Mucosa of gallbladder (tissue), 1 donor: ENCODE data around the gene VAC14. TPM values are rescaled to one million over a fixed set of nuclear protein-coding genes. Genes with fewer than 3 reads are reported as not detected.
"Not testable (repeated sequence)": the region's sequence is repeated elsewhere in the genome, so short reads cannot be mapped to it uniquely, and the experiment has no call there.

Experiments
- DNase-seq: peaks from one replicate; pipeline ENCODE4 v3.0.0-alpha.2; 2020; ENCODE audit warnings: low spot score
- total RNA-seq: library from RNA; stranded (reverse); gene quantifications from one replicate; pipeline ENCODE4 v1.2.1, GENCODE V29; 2021
- donor health status: DM: no; HTN: no; CAD: no.

VAC14 gene
- total RNA-seq, 1 donor from 2014 or later: 32.6 TPM

DNA sequence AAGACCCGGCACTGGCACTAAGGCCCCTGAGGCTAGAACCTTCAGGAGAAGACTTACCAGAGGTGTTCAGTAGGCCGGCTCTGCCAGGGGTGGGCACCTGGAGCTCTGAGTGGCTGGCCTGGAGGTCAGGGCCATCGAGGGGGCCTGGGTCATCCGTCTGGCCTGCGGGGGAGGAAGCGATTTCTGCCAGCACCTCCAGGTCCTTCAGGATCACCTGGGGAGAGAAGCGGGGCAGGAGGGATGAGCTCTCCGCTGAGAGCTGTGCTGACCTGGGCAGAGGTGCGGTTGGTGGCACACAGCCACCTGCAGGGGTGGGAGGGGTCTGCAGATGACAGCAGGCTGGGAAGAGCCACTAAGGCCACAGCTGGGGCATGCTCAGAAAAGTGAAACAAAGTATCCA lies 56.6 kb downstream of the VAC14 start:
- no peak for DNase-seq

DNA sequence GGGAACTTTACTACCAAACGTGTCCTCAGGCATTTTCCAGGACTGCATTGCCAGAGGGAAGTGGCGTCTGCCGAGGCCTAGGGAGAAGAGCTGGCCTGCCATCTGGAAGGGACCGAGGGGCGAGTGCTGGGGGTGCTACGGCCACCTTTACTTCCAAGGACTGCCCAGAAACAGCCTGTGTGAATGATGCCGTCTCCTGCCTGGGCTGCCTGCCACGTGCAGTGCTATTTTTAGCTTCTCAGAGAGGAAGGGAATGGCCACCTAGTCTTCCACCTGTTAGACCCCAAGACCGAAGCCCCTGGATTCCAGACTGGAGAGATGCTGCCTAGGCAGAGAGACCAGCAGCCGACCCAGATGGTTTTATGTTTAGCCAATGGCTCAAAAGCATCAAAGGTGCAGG lies 57.2 kb downstream of the VAC14 start:
- DNase-seq: no peak

DNA sequence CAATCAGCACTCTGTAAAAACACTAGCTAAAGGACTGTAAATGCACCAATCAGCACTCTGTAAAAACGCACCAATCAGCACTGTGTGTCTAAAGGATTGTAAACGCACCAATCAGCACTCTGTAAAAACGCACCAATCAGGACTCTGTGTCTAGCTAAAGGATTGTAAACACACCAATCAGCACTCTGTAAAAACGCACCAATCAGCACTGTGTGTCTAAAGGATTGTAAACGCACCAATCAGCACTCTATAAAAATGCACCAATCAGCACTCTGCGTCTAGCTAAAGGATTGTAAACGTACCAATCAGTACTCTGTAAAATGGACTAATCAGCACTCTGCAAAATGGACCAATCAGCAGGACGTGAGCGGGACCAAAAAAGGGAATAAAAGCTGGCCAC lies 58.0 kb downstream of the VAC14 start:
- not testable (repeated sequence) for DNase-seq

DNA sequence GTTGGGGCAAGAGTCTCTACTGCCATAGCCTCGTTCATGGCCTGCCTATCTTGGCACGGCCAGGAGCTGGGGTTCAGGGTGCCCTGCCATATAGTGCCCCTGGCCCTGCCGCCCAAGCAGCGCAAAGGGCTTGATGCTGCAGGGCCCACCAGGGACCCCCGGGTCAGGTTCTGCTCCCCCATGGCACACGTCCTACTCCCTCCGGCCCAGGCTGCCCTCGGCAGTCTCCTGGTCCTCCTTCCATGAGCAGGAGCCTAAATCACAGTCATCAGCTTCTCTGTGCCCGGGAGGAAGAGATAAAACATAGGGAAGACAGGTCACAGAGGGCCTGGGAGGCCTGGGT lies 59.2 kb downstream of the VAC14 start:
- no peak for DNase-seq

GRCh38 chr16:70740914-70741782 lies 59.8 kb downstream of the VAC14 start:
- no peak for DNase-seq

GRCh38 chr16:70740174-70740913 lies 60.6 kb downstream of the VAC14 start:
- DNase-seq: no peak

DNA sequence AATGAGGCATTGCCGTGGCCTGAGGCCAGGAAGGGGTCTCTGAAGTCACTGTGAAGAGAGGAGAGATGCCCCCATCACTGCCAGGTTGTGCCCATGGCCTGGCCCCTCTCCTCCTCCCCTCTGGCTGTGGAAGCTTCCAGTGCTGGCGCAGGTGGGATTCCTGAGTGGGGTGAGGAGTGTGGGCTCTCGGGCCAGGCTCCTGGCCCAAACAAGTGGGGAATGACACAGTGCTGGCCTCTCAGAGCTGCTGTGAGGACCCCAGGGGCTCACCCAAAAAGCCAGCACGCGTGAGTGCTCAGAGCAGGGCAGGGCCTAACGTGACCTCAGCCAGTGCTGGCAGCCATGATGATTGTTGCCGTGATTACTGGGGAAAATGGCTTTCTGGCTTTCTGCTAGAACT lies 61.6 kb downstream of the VAC14 start:
- DNase-seq: no peak

DNA sequence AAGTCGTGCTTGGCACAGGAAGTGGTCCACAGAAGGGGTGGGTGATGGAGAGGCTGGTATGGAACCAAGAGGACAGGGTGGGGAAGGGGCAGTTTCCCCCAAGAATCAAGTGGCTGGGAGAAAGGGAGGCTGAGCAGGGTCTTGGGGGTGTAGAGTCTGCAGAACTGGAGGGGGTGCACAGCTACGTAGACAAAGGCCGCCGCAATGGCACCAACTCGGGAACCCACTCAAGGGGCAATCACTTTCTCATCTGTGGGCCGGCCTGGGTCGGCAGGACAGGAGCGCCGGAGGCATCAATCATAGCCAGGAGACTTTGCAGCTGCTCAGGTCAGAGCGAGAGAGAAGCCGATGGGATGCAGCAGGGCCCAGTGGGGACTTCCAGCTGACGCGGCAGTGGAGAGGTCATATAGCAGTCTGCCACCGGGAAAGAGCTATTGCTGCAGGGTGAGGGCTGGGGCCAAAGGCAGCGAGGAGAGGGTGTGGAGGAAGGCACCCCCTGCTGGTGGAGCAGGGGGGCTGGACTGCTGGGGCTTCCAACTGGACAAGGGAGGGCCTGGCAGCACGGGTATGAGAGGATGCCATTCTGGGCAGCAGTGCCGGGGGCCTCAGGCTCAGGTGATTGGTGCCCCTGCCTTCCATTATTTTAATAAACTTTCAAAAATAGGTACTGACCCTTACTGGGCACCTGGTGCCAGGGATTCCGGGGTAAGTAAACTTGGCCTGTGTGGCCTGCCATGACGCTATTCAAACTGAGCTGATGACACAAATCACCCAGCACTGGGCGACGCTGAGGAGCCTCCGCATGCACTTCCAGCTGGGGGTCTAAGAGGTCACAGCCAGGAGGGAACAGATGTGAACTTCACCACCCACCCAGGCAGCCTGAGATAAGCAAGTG lies 62.6 kb downstream of the VAC14 start:
- DNase-seq: peak; percentile 59

GRCh38 chr16:70737377-70738082 lies 63.4 kb downstream of the VAC14 start:
- peak; percentile 77 for DNase-seq

DNA sequence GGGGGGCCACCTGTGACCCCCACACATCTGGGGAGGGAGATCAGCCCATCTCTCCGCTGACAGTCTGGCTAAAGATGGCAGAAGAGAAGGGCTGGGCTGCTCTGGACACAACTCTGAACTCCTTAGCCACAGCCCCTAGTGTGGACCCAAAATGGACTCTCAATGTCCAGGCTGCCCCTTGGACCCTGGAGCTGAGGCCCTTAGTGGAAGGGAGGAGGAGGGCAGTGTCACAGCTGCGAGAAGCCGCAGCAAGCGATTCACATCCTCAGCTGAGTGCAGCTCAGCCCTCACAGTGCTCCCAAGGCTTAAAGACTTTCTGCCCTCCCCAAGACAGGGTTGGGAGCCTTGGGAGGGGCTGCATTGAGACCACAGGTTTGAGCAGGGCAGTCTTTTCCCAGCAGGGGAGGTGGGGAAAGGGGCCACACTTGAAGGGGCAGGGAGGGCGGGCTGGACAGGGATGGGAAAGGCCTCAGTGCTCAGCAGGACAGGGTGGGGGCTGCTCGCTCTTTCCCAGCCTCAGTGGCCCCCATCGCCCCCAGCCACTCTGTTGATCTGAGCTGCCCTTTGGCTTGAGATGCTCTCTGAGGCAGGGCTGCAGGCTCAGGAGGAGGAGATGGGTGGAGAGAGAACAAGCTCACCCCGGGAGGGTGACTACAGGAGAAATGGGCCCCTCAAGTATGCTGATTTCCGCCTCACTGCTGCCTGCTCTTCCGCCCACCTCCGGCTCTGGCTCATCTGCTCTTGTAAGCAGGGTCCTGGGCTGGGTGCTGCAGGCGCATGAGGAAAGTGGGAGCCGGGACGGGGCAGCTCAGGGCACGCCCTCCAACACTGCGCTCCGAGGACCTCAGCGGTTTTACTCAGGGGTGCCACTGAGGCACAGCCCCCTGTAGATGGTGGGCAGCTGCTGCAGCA lies 64.2 kb downstream of the VAC14 start:
- DNase-seq: no peak

- DNase-seq: peak; percentile 57
Measured at GRCh38 chr16:70735141-70735979, 65.6 kb downstream of the VAC14 start.

DNA sequence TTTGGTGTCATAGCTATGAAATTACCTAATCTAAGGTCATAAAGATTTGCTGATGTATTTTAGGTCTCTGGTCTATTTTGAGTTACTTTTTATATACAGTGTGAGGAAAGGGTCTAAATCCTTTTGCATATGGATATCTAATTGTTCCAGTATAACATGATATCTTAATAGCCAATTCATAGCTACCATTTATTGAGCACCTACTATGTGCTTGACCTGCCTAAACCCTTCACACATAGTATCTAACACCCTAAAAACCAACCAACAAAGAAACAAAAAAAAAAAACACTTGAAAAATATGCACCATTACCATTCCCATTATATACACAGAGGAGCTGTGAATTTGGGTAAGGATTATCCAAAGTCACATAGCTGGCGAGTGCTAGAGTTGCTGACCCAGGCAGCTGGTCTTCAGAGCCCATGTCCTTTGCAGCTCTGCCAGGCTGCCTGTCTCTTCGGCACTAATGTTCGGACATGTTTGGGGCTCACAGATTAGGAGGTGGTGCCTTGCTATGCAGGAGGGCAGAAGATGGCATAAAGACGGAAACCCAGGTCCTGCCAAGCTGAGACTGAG lies 66.3 kb downstream of the VAC14 start:
- DNase-seq: no peak

DNA sequence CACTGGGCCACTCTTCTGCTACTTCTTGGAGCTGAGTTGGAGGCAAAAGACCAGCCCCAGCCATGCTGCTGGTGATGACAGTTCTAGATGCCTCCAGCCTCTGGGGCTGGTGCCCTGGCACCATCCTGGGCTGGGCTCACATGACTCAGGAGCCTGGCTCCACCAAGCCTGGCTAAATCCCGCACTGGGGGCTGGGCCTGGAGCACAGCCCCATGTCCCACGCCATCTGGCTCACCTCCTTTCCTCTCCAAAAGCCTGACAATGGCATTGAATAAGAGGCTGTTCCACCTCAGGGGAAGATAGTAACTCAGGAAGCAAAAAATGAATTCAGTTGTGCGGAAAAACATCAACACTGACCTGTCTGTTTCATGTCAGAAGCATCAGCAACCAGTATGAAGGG lies 70.0 kb downstream of the VAC14 start:
- no peak for DNase-seq

- DNase-seq: no peak
Measured at GRCh38 chr16:70730031-70730430, 70.9 kb downstream of the VAC14 start.

DNA sequence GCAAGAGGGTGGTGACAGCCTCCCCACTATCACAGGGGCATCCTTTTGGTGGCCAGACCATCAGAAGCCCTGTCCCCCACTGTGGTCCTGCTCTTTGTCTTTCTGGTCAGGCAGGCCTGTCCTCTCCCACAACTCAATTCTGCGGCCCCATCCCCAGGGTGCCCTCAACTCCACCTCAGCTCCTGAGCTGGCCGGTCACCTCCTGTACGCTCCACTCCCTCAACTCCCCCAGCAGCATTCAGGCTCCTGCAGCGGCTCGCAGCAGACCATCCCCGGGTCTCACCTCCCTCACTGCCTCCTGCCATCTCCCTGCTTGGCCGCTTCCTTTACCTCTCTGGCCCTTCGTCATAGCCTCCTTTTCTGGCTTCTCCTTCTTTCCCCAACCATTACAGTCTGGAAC lies 71.7 kb downstream of the VAC14 start:
- DNase-seq: no peak

DNA sequence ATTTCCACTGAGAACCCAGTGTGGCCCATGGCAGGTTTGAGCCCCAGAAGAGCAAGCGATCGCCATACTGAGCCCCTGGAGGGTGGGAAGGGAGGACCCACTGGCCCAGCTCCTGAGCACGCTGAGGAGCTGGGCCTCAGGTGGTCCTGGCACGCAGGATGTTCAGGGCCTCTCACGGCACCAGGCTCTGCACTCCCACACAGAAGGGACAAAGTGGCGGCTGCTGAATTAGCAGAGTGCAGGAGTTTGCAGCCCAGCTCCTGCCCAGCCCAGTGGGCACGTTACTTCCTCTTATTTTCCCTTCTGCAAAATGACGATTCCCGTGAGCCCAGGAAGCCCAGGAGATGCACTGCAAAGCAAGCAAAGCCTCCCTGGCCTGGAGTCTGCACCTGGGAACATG lies 72.8 kb downstream of the VAC14 start:
- no peak for DNase-seq

DNA sequence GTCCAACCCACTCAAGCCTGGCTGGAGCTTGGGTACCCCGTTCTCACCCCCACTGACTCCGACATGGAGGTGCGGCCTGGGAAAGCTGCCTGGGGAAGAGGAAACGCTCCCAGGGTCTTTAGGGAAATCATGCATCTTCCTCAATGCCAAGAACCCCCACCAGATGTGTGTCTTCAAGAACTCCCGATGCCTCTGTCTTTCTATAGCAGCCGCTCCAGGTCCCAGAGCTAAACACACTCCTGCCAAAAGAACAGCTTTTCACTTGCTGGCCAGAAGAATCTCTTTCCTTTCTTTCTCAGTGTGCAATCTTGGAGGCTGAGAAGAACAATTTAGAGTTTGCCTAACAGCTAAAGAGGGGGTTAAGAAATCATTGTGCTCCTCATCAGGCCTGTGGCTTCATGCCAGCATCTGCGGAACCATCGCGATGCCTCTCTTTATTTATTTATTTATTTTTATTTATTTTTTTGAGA lies 74.0 kb downstream of the VAC14 start:
- no peak for DNase-seq

- peak; percentile 50 for DNase-seq
Measured at GRCh38 chr16:70725912-70726828, 74.8 kb downstream of the VAC14 start.
